Natural killer cell (primary cell): ENCODE measurements around the gene EPB41L3. TPM values are rescaled to one million over a fixed set of nuclear protein-coding genes. Genes with fewer than 3 reads are reported as not detected.

Experiments used
- ATAC-seq, 3 donors: fragments of 150-1000 bp in 2 of 3; fragments of 200-7000 bp in 1 of 3; cut with Tn5 transposase; 1 replicate in 1 of 3; 2 replicates in 2 of 3; pipeline ENCODE4 v1.10.0; 2021; ENCODE audit warnings: mild to moderate bottlenecking in 2 of 3, moderate library complexity in 2 of 3
- DNase-seq, 2 donors: peaks; one replicate each; pipeline versions ENCODE4 v3.0.0 to v3.0.0-alpha.2; 2013 to 2021; ENCODE audit warnings: mixed read lengths in 1 of 2
- H3K27ac ChIP-seq: one replicate; pipeline ENCODE4 v1.5.1; 2013; ENCODE audit warnings: mild to moderate bottlenecking, low read length
- H3K27me3 ChIP-seq: one replicate; pipeline ENCODE4 v1.6.1; 2013; ENCODE audit warnings: low read length; ENCODE audit not compliant: control insufficient read depth, insufficient read depth
- H3K36me3 ChIP-seq: one replicate; pipeline ENCODE4 v1.6.1; 2013; ENCODE audit warnings: low read length; ENCODE audit not compliant: control insufficient read depth, insufficient read depth
- H3K4me1 ChIP-seq: one replicate; pipeline ENCODE4 v1.6.1; 2013; ENCODE audit warnings: low read length; ENCODE audit not compliant: control insufficient read depth, insufficient read depth
- H3K4me3 ChIP-seq: one replicate; pipeline ENCODE4 v1.5.1; 2013; ENCODE audit warnings: low read length
- H3K9me3 ChIP-seq: one replicate; pipeline ENCODE4 v1.6.1; 2013; ENCODE audit warnings: low read length; ENCODE audit not compliant: control insufficient read depth, insufficient read depth
- H3K27ac Mint-ChIP-seq, 2 donors: one replicate each; pipeline ENCODE4 v1.8.0; 2022; ENCODE audit warnings: mild to moderate bottlenecking in 2 of 2, mixed read lengths in 2 of 2, moderate library complexity in 1 of 2
- H3K27me3 Mint-ChIP-seq, 2 donors: one replicate each; pipeline ENCODE4 v1.8.0; 2022; ENCODE audit warnings: low read depth in 2 of 2, mixed read lengths in 2 of 2
- H3K36me3 Mint-ChIP-seq: one replicate; pipeline ENCODE4 v1.8.0; 2022; ENCODE audit warnings: mixed read lengths
- H3K4me1 Mint-ChIP-seq, 2 donors: one replicate each; pipeline ENCODE4 v1.8.0; 2022; ENCODE audit warnings: mixed read lengths in 2 of 2
- H3K4me3 Mint-ChIP-seq: one replicate; pipeline ENCODE4 v1.8.0; 2022; ENCODE audit warnings: mild to moderate bottlenecking, moderate library complexity, mixed read lengths
- H3K9me3 Mint-ChIP-seq, 2 donors: one replicate each; pipeline ENCODE4 v1.8.0; 2022; ENCODE audit warnings: mixed read lengths in 2 of 2
- WGBS: methylation state at CpG from one replicate; pipeline ENCODE4 v1.1.7; 2013; ENCODE audit warnings: missing lambda C conversion rate; ENCODE audit not compliant: insufficient coverage; 5-methylcytosine and 5-hydroxymethylcytosine counted together
- intact Hi-C: fragments of 100-400 bp; cut with micrococcal nuclease; formaldehyde crosslinking; loops from one replicate; pipeline ENCODE4 v1.14.2; 2022
- total RNA-seq, 4 donors: library from RNA; stranded (reverse); fragments of 120-200 nt in 1 of 4; gene quantifications; one replicate each; pipeline versions ENCODE4 v1.2.3 to v1.2.4, GENCODE V29; 2013 to 2022
- TF ChIP-seq, protein P1 (sequence below): fragments of 200-600 bp; IDR thresholded peaks from one replicate; pipeline ENCODE4 v1.8.0; 2022; ENCODE audit warnings: antibody characterized with exemption

Gene EPB41L3
- total RNA-seq, 3 donors from 2014 or later (not counting 1 experiment from before 2014, with no cell fraction given): 3.3 to 6.0 (median 4.4) TPM

DNA sequence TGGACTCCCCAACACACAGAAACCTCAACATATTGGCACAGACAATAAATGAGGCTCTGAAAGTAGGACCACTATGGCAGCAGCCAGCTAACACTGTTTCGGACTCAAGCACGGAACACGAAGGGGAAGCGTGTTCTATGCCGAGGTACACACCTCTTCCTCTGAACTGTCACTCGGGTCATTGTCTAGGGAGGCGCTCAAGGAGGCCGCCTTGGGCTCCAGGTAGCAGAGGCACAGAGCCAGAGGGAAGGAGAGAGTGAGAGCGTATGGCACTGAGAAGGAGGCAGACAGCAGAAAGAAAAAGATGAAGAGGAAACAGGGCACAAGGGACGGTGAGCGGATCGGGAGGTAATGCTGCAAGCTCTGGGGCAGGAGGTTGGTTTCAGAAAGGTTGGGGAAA lies 128.1 kb downstream of the EPB41L3 start:
- H3K9me3 Mint-ChIP-seq: no peaks in the 10 kb centered on the region
- intact Hi-C loops: no loop called here
- DNase-seq (no peak), ATAC-seq (no peak)
- H3K27me3 Mint-ChIP-seq: peaks cover 7 to 9% of the 10 kb centered on the region in 2 donors
- Histone ChIP-seq H3K4me1 (no peaks in the 10 kb centered on the region), H3K27me3 (no peaks in the 10 kb centered on the region), H3K4me3 (no peak overlapping the region), H3K9me3 (no peaks in the 10 kb centered on the region), H3K27ac (no peak overlapping the region), H3K36me3 (no peaks in the 10 kb centered on the region)
- H3K36me3 Mint-ChIP-seq: no peaks in the 10 kb centered on the region
- no peak overlapping the region for H3K27ac Mint-ChIP-seq
- H3K4me1 Mint-ChIP-seq: no peaks in the 10 kb centered on the region
- 97% methylated on average over 12 of the region's 12 CpGs for WGBS
- TF ChIP-seq, protein P1, sequence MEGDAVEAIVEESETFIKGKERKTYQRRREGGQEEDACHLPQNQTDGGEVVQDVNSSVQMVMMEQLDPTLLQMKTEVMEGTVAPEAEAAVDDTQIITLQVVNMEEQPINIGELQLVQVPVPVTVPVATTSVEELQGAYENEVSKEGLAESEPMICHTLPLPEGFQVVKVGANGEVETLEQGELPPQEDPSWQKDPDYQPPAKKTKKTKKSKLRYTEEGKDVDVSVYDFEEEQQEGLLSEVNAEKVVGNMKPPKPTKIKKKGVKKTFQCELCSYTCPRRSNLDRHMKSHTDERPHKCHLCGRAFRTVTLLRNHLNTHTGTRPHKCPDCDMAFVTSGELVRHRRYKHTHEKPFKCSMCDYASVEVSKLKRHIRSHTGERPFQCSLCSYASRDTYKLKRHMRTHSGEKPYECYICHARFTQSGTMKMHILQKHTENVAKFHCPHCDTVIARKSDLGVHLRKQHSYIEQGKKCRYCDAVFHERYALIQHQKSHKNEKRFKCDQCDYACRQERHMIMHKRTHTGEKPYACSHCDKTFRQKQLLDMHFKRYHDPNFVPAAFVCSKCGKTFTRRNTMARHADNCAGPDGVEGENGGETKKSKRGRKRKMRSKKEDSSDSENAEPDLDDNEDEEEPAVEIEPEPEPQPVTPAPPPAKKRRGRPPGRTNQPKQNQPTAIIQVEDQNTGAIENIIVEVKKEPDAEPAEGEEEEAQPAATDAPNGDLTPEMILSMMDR: no peak
- H3K4me3 Mint-ChIP-seq: no peak overlapping the region

DNA sequence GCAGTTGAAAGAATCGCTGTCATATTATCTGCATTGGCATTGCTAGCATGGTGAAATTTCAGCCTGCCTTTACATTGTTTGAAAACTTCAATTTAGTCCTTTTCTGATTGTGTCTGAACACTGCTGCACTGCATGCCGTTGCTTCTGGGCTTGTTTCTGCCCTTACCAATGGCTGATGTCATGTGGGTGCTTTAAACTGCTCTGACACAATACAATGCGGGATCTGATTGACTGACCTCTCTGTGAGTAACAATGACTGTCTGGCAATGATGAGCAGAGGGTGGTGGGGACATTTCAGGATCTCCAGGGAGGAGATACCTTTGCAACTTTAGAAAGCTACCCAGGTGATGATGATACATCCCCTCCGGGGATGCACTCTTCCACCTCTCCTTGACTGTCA lies 128.8 kb downstream of the EPB41L3 start:
- Histone ChIP-seq H3K27ac (no peak overlapping the region), H3K4me3 (no peak overlapping the region), H3K4me1 (no peaks in the 10 kb centered on the region), H3K36me3 (no peaks in the 10 kb centered on the region), H3K27me3 (no peaks in the 10 kb centered on the region), H3K9me3 (no peaks in the 10 kb centered on the region)
- TF ChIP-seq, protein P1: no peak
- no peaks in the 10 kb centered on the region for H3K9me3 Mint-ChIP-seq
- no peak overlapping the region for H3K4me3 Mint-ChIP-seq
- H3K4me1 Mint-ChIP-seq: no peaks in the 10 kb centered on the region
- no peaks in the 10 kb centered on the region for H3K36me3 Mint-ChIP-seq
- no peak overlapping the region for H3K27ac Mint-ChIP-seq
- no peak for ATAC-seq
- DNase-seq: no peak
- intact Hi-C loops: no loop called here
- peaks cover 7 to 9% of the 10 kb centered on the region in 2 donors for H3K27me3 Mint-ChIP-seq
- WGBS: 90% methylated on average over 4 of the region's 4 CpGs

DNA sequence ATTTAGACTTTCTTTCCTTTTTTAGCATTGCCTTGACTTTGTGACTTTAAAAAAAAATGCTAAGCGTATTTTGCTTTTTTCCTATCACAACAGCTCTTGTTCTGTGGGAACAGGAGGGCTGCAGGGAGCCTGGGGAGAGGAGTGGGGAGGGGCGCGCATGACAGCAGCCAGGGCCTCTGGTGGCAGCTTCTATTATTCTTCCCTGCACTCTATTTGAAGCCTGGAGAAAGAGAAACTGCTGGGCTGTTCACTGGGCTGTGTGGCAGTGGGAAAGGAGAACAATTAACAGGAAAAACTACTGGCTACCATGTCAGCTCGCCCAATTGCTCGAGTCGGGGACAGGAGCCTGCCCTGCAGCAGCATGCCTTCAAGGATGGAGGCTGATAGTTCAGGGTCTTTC lies 129.3 kb downstream of the EPB41L3 start:
- H3K4me3 ChIP-seq: no peak overlapping the region
- no peak overlapping the region for H3K27ac ChIP-seq
- Mint-ChIP-seq H3K36me3 (no peaks in the 10 kb centered on the region), H3K27me3 (peaks cover 2 to 7% of the 10 kb centered on the region in 2 donors), H3K4me1 (no peaks in the 10 kb centered on the region), H3K27ac (no peak overlapping the region), H3K4me3 (no peak overlapping the region), H3K9me3 (no peaks in the 10 kb centered on the region)
- no peaks in the 10 kb centered on the region for H3K36me3 ChIP-seq
- WGBS: 97% methylated on average over 5 of the region's 6 CpGs
- no peaks in the 10 kb centered on the region for H3K9me3 ChIP-seq
- no peak for ATAC-seq
- TF ChIP-seq, protein P1: no peak
- no peak for DNase-seq
- H3K27me3 ChIP-seq: no peaks in the 10 kb centered on the region
- intact Hi-C loops: no loop called here
- no peaks in the 10 kb centered on the region for H3K4me1 ChIP-seq

DNA sequence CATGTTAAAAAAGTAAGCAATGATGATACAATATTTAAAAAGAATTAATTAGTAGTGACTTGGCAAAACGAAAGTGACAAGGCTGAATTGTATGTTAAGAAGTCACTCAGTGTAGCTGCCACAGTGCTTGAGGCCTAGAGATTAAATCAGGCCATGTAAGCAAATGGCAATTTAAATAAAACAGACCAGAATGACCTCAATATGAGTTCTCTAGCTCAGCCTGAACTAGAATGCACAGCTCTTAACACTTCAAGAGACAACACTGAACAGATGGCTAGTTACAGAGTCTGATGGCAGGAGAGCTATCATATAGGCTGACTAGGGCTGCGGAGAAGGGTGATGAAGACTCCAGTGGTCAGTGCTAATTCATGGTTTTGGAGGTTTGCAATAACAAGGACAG lies 130.3 kb downstream of the EPB41L3 start:
- Histone ChIP-seq H3K4me1 (no peaks in the 10 kb centered on the region), H3K9me3 (no peaks in the 10 kb centered on the region), H3K27me3 (no peaks in the 10 kb centered on the region), H3K36me3 (no peaks in the 10 kb centered on the region), H3K4me3 (no peak overlapping the region), H3K27ac (no peak overlapping the region)
- H3K27ac Mint-ChIP-seq: no peak overlapping the region
- WGBS: 79% methylated on average over 2 of the region's 2 CpGs
- peaks cover 0 to 4% of the 10 kb centered on the region in 2 donors for H3K27me3 Mint-ChIP-seq
- TF ChIP-seq, protein P1: no peak
- H3K9me3 Mint-ChIP-seq: no peaks in the 10 kb centered on the region
- intact Hi-C loops: no loop called here
- H3K4me3 Mint-ChIP-seq: no peak overlapping the region
- H3K36me3 Mint-ChIP-seq: no peaks in the 10 kb centered on the region
- no peaks in the 10 kb centered on the region for H3K4me1 Mint-ChIP-seq
- ATAC-seq (no peak), DNase-seq (no peak)
